GM23338 (cell line): Measurements from ENCODE around the gene ARID3A. TPM values are rescaled to one million over a fixed set of nuclear protein-coding genes. Genes with fewer than 3 reads are reported as not detected.

Source experiments
- CREB1 ChIP-seq: fragments of 250-450 bp; sonication (Bioruptor Pico); IDR thresholded peaks from 2 replicates; pipeline ENCODE4 v1.5.0; 2020; ENCODE audit warnings: low read depth, mild to moderate bottlenecking, moderate library complexity
- polyA plus RNA-seq: library from polyadenylated mRNA; unstranded; fragments of >200 nt; fragmentation: Nextera tagmentation; extraction: Ambion mirVana; gene quantifications from 2 replicates; pipeline ENCODE4 v1.2.1, GENCODE V29; 2016
- total RNA-seq: library from RNA; depleted of rRNA; stranded (reverse); fragments of >200 nt; shearing (Covaris generic); gene quantifications from 2 replicates; pipeline ENCODE4 v1.2.3, GENCODE V29; 2014
- TF ChIP-seq, protein P1 (sequence below): IDR thresholded peaks from 2 replicates; pipeline ENCODE4 v1.6.1; 2016; ENCODE audit warnings: antibody characterized with exemption
- TF ChIP-seq, protein P2 (sequence below): fragments of 250-450 bp; sonication (Bioruptor Pico); IDR thresholded peaks from 2 replicates; pipeline ENCODE4 v1.5.0; 2020; ENCODE audit warnings: mild to moderate bottlenecking, moderate library complexity
- TF ChIP-seq, protein P3 (sequence below): IDR thresholded peaks from one replicate; pipeline ENCODE4 v1.6.1; 2018; ENCODE audit warnings: antibody characterized with exemption; ENCODE audit not compliant: unreplicated experiment

ARID3A gene
- total and polyA plus RNA-seq, 2 experiments from 2014 or later = 33.6 to 51.6 TPM

DNA sequence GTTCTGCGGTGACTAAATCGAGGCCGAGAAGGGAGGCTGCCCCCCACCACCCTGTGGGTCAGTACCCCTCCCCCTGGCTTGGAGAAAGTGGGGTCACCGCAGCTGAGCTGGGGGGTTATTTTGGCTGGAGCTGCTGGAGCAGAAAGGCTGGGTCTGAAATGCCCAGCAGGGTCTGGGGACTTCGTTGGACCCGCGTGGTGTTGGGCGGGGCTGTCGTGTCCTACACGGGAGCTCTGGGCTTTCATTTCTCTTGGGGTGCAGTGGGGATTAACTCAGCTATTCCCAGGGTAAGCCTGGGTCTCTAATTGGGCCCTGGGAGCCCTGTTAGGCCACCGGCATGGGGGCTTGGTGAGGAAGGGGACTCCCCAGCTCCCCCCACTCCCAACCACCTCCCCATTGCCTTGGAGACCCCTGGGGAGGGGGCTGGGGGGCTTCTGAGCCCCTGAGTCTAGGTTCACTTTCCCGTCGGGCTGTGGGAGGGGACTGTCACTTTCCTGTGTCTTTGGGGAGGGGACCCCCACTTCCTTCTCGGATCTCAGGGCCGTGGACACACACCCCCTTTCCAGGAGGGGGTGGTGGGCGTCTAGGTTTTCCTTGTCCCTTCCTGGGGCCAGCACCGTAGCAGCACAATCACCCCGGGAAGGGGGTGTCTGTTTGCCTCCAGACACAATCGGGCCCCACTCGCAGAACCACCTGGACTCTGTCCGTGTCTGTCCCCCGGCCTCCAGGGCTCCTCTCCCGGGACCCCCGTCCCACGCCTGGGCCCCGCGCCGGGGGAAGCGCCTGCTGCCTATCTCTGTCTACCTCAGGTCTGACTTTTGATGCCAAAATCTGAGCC, 48.1 kb downstream of the ARID3A start (continued):
- TF ChIP-seq, protein P1, sequence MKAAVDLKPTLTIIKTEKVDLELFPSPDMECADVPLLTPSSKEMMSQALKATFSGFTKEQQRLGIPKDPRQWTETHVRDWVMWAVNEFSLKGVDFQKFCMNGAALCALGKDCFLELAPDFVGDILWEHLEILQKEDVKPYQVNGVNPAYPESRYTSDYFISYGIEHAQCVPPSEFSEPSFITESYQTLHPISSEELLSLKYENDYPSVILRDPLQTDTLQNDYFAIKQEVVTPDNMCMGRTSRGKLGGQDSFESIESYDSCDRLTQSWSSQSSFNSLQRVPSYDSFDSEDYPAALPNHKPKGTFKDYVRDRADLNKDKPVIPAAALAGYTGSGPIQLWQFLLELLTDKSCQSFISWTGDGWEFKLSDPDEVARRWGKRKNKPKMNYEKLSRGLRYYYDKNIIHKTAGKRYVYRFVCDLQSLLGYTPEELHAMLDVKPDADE = no peak
- TF ChIP-seq, protein P2, sequence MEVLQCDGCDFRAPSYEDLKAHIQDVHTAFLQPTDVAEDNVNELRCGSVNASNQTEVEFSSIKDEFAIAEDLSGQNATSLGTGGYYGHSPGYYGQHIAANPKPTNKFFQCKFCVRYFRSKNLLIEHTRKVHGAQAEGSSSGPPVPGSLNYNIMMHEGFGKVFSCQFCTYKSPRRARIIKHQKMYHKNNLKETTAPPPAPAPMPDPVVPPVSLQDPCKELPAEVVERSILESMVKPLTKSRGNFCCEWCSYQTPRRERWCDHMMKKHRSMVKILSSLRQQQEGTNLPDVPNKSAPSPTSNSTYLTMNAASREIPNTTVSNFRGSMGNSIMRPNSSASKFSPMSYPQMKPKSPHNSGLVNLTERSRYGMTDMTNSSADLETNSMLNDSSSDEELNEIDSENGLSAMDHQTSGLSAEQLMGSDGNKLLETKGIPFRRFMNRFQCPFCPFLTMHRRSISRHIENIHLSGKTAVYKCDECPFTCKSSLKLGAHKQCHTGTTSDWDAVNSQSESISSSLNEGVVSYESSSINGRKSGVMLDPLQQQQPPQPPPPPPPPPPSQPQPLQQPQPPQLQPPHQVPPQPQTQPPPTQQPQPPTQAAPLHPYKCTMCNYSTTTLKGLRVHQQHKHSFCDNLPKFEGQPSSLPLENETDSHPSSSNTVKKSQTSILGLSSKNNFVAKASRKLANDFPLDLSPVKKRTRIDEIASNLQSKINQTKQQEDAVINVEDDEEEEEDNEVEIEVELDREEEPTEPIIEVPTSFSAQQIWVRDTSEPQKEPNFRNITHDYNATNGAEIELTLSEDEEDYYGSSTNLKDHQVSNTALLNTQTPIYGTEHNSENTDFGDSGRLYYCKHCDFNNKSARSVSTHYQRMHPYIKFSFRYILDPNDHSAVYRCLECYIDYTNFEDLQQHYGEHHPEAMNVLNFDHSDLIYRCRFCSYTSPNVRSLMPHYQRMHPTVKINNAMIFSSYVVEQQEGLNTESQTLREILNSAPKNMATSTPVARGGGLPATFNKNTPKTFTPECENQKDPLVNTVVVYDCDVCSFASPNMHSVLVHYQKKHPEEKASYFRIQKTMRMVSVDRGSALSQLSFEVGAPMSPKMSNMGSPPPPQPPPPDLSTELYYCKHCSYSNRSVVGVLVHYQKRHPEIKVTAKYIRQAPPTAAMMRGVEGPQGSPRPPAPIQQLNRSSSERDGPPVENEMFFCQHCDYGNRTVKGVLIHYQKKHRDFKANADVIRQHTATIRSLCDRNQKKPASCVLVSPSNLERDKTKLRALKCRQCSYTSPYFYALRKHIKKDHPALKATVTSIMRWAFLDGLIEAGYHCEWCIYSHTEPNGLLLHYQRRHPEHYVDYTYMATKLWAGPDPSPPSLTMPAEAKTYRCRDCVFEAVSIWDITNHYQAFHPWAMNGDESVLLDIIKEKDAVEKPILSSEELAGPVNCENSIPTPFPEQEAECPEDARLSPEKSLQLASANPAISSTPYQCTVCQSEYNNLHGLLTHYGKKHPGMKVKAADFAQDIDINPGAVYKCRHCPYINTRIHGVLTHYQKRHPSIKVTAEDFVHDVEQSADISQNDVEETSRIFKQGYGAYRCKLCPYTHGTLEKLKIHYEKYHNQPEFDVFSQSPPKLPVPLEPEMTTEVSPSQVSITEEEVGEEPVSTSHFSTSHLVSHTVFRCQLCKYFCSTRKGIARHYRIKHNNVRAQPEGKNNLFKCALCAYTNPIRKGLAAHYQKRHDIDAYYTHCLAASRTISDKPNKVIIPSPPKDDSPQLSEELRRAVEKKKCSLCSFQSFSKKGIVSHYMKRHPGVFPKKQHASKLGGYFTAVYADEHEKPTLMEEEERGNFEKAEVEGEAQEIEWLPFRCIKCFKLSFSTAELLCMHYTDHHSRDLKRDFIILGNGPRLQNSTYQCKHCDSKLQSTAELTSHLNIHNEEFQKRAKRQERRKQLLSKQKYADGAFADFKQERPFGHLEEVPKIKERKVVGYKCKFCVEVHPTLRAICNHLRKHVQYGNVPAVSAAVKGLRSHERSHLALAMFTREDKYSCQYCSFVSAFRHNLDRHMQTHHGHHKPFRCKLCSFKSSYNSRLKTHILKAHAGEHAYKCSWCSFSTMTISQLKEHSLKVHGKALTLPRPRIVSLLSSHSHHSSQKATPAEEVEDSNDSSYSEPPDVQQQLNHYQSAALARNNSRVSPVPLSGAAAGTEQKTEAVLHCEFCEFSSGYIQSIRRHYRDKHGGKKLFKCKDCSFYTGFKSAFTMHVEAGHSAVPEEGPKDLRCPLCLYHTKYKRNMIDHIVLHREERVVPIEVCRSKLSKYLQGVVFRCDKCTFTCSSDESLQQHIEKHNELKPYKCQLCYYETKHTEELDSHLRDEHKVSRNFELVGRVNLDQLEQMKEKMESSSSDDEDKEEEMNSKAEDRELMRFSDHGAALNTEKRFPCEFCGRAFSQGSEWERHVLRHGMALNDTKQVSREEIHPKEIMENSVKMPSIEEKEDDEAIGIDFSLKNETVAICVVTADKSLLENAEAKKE (CRISPR knock-in tag) = no peak
- TF ChIP-seq, protein P3, sequence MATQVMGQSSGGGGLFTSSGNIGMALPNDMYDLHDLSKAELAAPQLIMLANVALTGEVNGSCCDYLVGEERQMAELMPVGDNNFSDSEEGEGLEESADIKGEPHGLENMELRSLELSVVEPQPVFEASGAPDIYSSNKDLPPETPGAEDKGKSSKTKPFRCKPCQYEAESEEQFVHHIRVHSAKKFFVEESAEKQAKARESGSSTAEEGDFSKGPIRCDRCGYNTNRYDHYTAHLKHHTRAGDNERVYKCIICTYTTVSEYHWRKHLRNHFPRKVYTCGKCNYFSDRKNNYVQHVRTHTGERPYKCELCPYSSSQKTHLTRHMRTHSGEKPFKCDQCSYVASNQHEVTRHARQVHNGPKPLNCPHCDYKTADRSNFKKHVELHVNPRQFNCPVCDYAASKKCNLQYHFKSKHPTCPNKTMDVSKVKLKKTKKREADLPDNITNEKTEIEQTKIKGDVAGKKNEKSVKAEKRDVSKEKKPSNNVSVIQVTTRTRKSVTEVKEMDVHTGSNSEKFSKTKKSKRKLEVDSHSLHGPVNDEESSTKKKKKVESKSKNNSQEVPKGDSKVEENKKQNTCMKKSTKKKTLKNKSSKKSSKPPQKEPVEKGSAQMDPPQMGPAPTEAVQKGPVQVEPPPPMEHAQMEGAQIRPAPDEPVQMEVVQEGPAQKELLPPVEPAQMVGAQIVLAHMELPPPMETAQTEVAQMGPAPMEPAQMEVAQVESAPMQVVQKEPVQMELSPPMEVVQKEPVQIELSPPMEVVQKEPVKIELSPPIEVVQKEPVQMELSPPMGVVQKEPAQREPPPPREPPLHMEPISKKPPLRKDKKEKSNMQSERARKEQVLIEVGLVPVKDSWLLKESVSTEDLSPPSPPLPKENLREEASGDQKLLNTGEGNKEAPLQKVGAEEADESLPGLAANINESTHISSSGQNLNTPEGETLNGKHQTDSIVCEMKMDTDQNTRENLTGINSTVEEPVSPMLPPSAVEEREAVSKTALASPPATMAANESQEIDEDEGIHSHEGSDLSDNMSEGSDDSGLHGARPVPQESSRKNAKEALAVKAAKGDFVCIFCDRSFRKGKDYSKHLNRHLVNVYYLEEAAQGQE = no peak
- TF ChIP-seq CREB1 (CRISPR knock-in tag) = no peak
